ENCODE measurements around the gene ALOX15.

GRCh38 chr17:4594931-4595684, 46.4 kb downstream of the ALOX15 start:
- no peak for TF ChIP-seq CTCF (conservative IDR thresholded peaks at IDR 0.05)
- TF ChIP-seq EZH2 (IDR thresholded peaks at IDR 0.05; ENCODE audit: low read depth), result no peak

Measured in PC-9 (cell line).